Panc1 (cell line): ENCODE results near the gene ATRNL1. TPM values are rescaled to one million over a fixed set of nuclear protein-coding genes. Genes with fewer than 3 reads are reported as not detected.

Source experiments
- ATAC-seq: fragments of 200-7000 bp; cut with Tn5 transposase; 2 replicates; pipeline ENCODE4 v1.9.1; 2020; ENCODE audit warnings: mild to moderate bottlenecking, moderate library complexity
- BruUV-seq: library from RNA; stranded (reverse); fragments of 400-500 nt; replicated peaks from 2 replicates; lab custom pipeline; 2021; lab: Mats Ljungman, UMichigan
- CTCF ChIA-PET: fragments of 300-600 bp; sonication (Branson Sonifier 250); formaldehyde crosslinking; loops from one replicate; lab custom pipeline; 2022; ENCODE audit warnings: antibody characterized with exemption; lab: Charles Lee
- POLR2A ChIA-PET: fragments of 300-600 bp; sonication (Branson Sonifier 250); formaldehyde crosslinking; loops from one replicate; lab custom pipeline; 2022; ENCODE audit warnings: antibody characterized with exemption; lab: Charles Lee
- DNase-seq: peaks from one replicate; pipeline ENCODE4 v3.0.0-alpha.2; 2010; ENCODE audit warnings: low read depth, low spot score
- H3K27ac ChIP-seq: 2 replicates; pipeline ENCODE4 v1.5.1; 2011; ENCODE audit warnings: mild to moderate bottlenecking, low read length, inconsistent platforms
- H3K27me3 ChIP-seq: fragments of 200-500 bp; sonication (Bioruptor generic); 2 replicates; pipeline ENCODE4 v1.6.0; 2014; ENCODE audit warnings: low read length, inconsistent platforms; ENCODE audit not compliant: control insufficient read depth, insufficient read depth
- H3K36me3 ChIP-seq: fragments of 200-500 bp; sonication (Bioruptor generic); 2 replicates; pipeline ENCODE4 v1.5.1; 2014; ENCODE audit warnings: inconsistent platforms, mild to moderate bottlenecking, low read length, moderate library complexity; ENCODE audit not compliant: control insufficient read depth, insufficient read depth
- H3K4me1 ChIP-seq: 2 replicates; pipeline ENCODE4 v1.5.1; 2011; ENCODE audit warnings: inconsistent platforms, mild to moderate bottlenecking, low read length, moderate library complexity; ENCODE audit not compliant: control insufficient read depth, insufficient read depth
- H3K4me3 ChIP-seq, 2 experiments: 2 replicates each; pipeline ENCODE4 v1.5.1; 2011 to 2012; ENCODE audit warnings: low read depth in 2 of 2, low read length in 2 of 2, mild to moderate bottlenecking in 2 of 2, inconsistent platforms in 1 of 2, moderate library complexity in 1 of 2
- H3K9me3 ChIP-seq: fragments of 200-500 bp; sonication (Bioruptor generic); 2 replicates; pipeline ENCODE4 v1.5.1; 2014; ENCODE audit warnings: low read depth, mild to moderate bottlenecking, inconsistent platforms, low read length, moderate library complexity; ENCODE audit not compliant: control insufficient read depth, insufficient read depth
- POLR2AphosphoS5 ChIP-seq: IDR thresholded peaks from 2 replicates; pipeline ENCODE4 v1.6.1; 2012; ENCODE audit warnings: mild to moderate bottlenecking, low read depth, low read length, moderate library complexity
- SIN3A ChIP-seq: IDR thresholded peaks from 2 replicates; pipeline ENCODE4 v1.6.1; 2012; ENCODE audit warnings: low read depth, mild to moderate bottlenecking, low read length, moderate library complexity, borderline replicate concordance; ENCODE audit not compliant: insufficient read depth
- TCF7L2 ChIP-seq: IDR thresholded peaks from 2 replicates; pipeline ENCODE4 v1.6.1; 2011; ENCODE audit warnings: mild to moderate bottlenecking, low read depth, low read length, inconsistent platforms
- in situ Hi-C: cut with HindIII; loops from 2 replicates; pipeline ENCODE4 v1.10.0; 2016; ENCODE audit warnings: low sequenced_read_pairs, low pct_unique_long_range_greater_than_20kb
- intact Hi-C: fragments of 100-400 bp; cut with micrococcal nuclease; formaldehyde crosslinking; loops from one replicate; pipeline ENCODE4 v1.10.0; 2022; ENCODE audit not compliant: unreplicated experiment
- total RNA-seq: library from RNA; stranded (reverse); gene quantifications from one replicate; pipeline ENCODE4 v1.2.1, GENCODE V29; 2021; ENCODE audit not compliant: unreplicated experiment
- TF ChIP-seq, protein P1 (sequence below), 2 experiments: IDR thresholded peaks; 2 replicates each; pipeline ENCODE4 v1.6.1; 2011 to 2012; ENCODE audit warnings: low read depth in 2 of 2, control low read depth in 1 of 2, low read length in 1 of 2, mild to moderate bottlenecking in 1 of 2, moderate library complexity in 1 of 2; ENCODE audit not compliant: insufficient read depth in 1 of 2
- TF ChIP-seq, protein P2 (sequence below): fragments of 450-650 bp; IDR thresholded peaks from 2 replicates; pipeline ENCODE4 v1.5.1; 2017; ENCODE audit warnings: mild to moderate bottlenecking

Gene ATRNL1
- total RNA-seq, 1 experiment from 2014 or later, result 17.1 TPM

DNA sequence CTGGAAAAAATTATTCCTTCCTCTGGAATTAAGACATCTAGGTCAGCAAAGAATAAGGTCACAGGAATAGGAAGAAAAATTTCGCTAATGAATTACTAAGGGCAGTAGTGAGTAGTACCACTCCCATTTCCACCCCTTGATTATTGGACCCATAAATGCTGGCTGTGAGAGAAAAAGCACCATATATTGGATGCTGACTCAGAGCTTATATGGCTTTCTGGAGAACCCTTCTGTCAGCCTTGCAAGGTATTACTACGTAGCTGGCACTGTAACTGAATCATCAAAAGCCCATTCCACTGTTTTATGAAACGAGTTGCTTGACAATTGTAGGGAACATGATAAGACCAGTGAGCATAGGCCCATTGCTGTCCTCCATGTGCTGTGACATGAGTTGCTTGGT lies 179.3 kb downstream of the ATRNL1 start:
- H3K4me3 ChIP-seq, result no peak overlapping the region
- H3K9me3 ChIP-seq, result no peaks in the 10 kb centered on the region
- no peaks in the 10 kb centered on the region for H3K36me3 ChIP-seq
- H3K27me3 ChIP-seq, result no peaks in the 10 kb centered on the region
- DNase-seq, result no peak
- ChIA-PET POLR2A (no interaction called here), CTCF (no interaction called here)
- H3K4me1 ChIP-seq, result no peaks in the 10 kb centered on the region
- no peak overlapping the region for H3K27ac ChIP-seq
- no peak for ATAC-seq
- intact Hi-C loops, result no loop called here
- BruUV-seq, result no TSS peak
- in situ Hi-C loops, result no loop called here
- TF ChIP-seq SIN3A (no peak), POLR2AphosphoS5 (no peak), TCF7L2 (no peak)
- TF ChIP-seq, protein P1, sequence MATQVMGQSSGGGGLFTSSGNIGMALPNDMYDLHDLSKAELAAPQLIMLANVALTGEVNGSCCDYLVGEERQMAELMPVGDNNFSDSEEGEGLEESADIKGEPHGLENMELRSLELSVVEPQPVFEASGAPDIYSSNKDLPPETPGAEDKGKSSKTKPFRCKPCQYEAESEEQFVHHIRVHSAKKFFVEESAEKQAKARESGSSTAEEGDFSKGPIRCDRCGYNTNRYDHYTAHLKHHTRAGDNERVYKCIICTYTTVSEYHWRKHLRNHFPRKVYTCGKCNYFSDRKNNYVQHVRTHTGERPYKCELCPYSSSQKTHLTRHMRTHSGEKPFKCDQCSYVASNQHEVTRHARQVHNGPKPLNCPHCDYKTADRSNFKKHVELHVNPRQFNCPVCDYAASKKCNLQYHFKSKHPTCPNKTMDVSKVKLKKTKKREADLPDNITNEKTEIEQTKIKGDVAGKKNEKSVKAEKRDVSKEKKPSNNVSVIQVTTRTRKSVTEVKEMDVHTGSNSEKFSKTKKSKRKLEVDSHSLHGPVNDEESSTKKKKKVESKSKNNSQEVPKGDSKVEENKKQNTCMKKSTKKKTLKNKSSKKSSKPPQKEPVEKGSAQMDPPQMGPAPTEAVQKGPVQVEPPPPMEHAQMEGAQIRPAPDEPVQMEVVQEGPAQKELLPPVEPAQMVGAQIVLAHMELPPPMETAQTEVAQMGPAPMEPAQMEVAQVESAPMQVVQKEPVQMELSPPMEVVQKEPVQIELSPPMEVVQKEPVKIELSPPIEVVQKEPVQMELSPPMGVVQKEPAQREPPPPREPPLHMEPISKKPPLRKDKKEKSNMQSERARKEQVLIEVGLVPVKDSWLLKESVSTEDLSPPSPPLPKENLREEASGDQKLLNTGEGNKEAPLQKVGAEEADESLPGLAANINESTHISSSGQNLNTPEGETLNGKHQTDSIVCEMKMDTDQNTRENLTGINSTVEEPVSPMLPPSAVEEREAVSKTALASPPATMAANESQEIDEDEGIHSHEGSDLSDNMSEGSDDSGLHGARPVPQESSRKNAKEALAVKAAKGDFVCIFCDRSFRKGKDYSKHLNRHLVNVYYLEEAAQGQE (IDR thresholded peaks at IDR 0.05; ENCODE audit: insufficient read depth in 1 of 2, low read depth in 2 of 2, low read length in 1 of 2), result no peak
- TF ChIP-seq, protein P2, sequence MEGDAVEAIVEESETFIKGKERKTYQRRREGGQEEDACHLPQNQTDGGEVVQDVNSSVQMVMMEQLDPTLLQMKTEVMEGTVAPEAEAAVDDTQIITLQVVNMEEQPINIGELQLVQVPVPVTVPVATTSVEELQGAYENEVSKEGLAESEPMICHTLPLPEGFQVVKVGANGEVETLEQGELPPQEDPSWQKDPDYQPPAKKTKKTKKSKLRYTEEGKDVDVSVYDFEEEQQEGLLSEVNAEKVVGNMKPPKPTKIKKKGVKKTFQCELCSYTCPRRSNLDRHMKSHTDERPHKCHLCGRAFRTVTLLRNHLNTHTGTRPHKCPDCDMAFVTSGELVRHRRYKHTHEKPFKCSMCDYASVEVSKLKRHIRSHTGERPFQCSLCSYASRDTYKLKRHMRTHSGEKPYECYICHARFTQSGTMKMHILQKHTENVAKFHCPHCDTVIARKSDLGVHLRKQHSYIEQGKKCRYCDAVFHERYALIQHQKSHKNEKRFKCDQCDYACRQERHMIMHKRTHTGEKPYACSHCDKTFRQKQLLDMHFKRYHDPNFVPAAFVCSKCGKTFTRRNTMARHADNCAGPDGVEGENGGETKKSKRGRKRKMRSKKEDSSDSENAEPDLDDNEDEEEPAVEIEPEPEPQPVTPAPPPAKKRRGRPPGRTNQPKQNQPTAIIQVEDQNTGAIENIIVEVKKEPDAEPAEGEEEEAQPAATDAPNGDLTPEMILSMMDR, result no peak

DNA sequence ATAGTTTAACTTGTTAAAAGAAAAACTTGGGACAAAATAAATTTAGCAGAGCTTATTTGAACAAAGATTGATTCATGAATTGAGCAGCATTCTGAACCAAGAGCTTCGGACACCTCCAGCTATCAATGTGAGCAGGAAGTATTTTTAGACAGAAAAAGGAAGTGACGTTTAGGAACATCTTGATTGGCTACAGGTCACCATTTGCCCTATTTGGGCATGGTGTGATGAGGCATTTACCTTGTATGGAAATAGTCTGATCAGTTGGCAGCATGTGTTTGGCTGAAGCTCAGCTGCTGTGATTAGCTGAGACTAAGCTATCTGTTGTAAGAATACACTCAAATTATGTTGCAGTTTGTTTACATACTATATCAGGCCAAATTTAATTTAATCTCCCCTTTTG lies 185.1 kb downstream of the ATRNL1 start:
- no TSS peak for BruUV-seq
- no peaks in the 10 kb centered on the region for H3K36me3 ChIP-seq
- no peaks in the 10 kb centered on the region for H3K9me3 ChIP-seq
- no peaks in the 10 kb centered on the region for H3K4me1 ChIP-seq
- in situ Hi-C loops, result no loop called here
- POLR2A ChIA-PET, result no interaction called here
- no peaks in the 10 kb centered on the region for H3K27me3 ChIP-seq
- H3K4me3 ChIP-seq, result no peak overlapping the region
- CTCF ChIA-PET, result no interaction called here
- ATAC-seq, result no peak
- H3K27ac ChIP-seq, result no peak overlapping the region
- DNase-seq, result no peak
- intact Hi-C loops, result no loop called here
- TF ChIP-seq POLR2AphosphoS5 (no peak), SIN3A (no peak), TCF7L2 (no peak)
- TF ChIP-seq, protein P1 (IDR thresholded peaks at IDR 0.05; ENCODE audit: insufficient read depth in 1 of 2, low read depth in 2 of 2, low read length in 1 of 2), result no peak
- TF ChIP-seq, protein P2, result no peak
